ENCODE measurements around the gene ZNF407. TPM values are rescaled to one million over a fixed set of nuclear protein-coding genes. Genes with fewer than 3 reads are reported as not detected.

The ZNF407 gene
- polyA plus RNA-seq, 6 donors from 2014 or later, result 1.6 to 9.5 (median 4.9) TPM

DNA sequence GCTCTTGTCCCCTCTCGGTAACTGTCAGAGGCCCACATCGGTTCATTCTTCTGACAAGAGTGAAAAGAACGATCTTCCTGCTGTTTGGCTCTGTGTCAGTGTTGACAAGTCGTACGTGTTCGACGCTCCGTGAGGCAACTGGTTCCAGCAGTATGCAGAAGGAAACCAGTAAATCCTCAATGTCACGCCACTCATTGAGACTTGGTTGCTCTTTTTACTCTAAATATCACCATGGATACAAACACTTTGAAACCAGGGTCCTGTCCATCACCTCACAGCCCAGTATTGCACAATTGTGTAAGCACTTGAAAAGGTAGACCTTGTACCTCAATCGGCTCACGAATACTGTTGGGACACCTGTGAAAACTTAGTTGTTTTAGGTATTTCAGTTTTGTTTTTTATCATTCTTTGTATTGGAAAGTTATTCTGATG lies 136.4 kb downstream of the ZNF407 start:
- no peak for DNase-seq
- no peak for ATAC-seq (ENCODE audit: low read depth in 2 of 2)
- Mint-ChIP-seq H3K27ac (peak overlapping the region in 1 of 6 donors; percentile 26), H3K4me3 (no peak overlapping the region), H3K27me3 (no peaks in the 10 kb centered on the region), H3K4me1 (peaks cover 0 to 5% (median 0%) of the 10 kb centered on the region in 3 donors), H3K36me3 (peaks cover 13 to 16% of the 10 kb centered on the region in 2 donors), H3K9me3 (no peaks in the 10 kb centered on the region)

DNA sequence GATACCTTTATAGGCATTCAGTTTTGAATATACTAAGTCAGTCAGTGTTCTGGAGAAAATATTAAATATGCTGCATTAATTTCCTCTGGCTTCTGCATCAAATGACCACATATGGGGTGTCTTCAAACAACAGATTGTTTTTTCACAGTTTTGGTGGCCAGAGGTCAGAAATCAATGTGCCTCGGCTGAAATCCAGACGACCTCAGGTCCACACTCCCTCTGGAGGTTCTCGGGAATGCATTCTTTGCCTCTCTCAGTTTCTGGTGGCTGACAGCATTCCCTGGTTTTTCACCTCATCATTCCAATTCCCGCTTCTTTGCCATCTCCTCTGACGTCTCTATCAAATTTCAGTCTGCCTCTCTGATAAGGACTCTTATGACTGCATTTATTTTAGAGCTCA lies 142.3 kb downstream of the ZNF407 start:
- no peak for ATAC-seq (ENCODE audit: low read depth in 2 of 2)
- Mint-ChIP-seq H3K9me3 (no peaks in the 10 kb centered on the region), H3K27me3 (no peaks in the 10 kb centered on the region), H3K4me1 (no peaks in the 10 kb centered on the region), H3K27ac (no peak overlapping the region), H3K36me3 (no peaks in the 10 kb centered on the region), H3K4me3 (no peak overlapping the region)
- DNase-seq, result no peak

DNA sequence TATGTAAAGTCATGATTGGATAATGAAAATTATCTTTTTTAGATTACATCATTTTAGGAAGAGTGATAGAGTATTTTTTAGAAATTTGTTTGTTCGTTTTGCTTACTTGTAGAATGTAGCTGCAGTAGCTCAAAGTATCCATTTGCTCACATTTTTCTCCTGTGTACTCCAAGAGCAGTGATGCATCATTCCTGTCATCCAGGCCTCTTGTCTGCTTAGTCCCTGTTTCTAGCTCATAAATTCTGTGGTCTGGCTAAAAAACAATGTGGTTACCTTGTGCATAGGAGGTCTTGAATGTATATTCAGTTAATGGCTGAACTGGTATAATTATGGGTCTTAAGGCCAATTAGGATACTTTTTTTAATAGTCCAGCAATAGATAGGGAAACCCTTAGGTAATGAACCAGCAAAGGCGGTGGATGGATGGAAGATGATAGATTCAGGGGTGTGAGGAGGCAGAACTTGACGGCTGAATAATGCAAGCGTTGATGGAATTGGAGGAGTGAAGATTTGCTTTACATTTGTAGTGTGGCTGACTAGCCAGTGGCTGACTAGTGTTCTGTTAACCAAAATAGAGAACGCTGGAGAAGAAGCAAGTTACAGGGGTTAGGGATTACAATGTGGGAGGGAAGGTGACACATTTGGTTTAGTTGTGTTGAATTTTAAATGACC lies 145.0 kb downstream of the ZNF407 start:
- DNase-seq (no peak), ATAC-seq (ENCODE audit: low read depth in 2 of 2) (no peak)
- no peaks in the 10 kb centered on the region for H3K36me3 Mint-ChIP-seq
- peak overlapping the region in 1 of 6 donors; percentile 0 for H3K27ac Mint-ChIP-seq
- H3K27me3 Mint-ChIP-seq, result no peaks in the 10 kb centered on the region
- no peaks in the 10 kb centered on the region for H3K9me3 Mint-ChIP-seq
- no peak overlapping the region for H3K4me3 Mint-ChIP-seq
- no peaks in the 10 kb centered on the region for H3K4me1 Mint-ChIP-seq

DNA sequence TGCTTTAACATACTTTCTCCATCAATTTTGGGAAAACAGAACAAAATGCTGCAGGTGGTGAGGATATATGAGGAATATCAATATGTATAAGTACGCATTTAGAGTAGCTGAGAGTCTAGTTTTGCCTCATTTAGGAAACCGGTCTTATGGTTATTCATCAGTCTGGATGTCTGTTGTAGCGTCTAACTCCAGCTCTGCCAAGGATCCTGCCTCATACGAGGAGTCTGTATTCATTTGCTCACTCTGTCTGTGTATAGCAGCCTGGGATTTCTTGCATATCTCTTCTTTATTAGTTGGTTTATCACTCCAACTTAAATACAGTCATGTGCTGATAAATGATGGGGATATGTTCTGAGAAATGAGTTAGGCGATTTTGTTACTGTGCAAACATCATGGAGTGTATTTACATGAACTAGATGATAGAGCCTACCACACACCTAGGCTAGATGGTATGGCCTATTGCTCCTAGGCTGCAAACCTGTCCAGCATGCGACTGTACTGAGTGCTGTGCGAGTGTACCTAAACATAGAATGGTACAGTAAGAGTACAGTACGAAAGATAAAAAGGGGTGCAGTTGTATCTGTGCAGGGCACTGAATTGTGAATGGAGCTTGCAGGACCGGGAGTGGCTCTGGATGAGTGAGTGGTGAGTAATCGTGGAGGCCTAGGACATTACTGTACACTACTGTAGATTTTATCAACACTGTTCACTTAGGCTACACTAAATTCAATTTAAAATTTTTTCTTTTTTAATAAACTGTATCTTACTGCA lies 148.1 kb downstream of the ZNF407 start:
- H3K9me3 Mint-ChIP-seq, result no peaks in the 10 kb centered on the region
- ATAC-seq (ENCODE audit: low read depth in 2 of 2) (no peak), DNase-seq (no peak)
- peaks cover 0 to 4% of the 10 kb centered on the region in 2 donors for H3K36me3 Mint-ChIP-seq
- H3K27me3 Mint-ChIP-seq, result no peaks in the 10 kb centered on the region
- H3K4me1 Mint-ChIP-seq, result no peaks in the 10 kb centered on the region
- H3K4me3 Mint-ChIP-seq, result no peak overlapping the region
- no peak overlapping the region for H3K27ac Mint-ChIP-seq

DNA sequence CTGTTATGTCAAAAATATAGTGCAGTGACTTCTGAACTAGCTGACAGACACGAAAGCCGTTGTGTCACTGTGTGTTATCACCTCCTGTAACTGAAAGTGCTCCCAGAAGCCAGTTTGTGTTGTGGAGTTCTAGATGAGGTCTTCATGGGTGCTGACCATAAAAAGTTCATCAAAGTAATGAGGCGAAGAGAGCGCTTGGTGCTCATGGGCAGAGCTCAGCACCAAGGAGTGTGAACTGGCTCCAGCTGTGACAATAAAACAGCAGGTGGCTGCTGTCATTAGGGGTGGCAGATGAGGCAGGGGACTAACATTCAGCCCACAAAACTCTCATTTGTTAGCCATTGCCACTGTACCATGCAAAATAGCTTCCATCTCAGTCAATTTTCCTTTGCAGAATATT lies 151.1 kb downstream of the ZNF407 start:
- peaks cover 0 to 7% (median 0%) of the 10 kb centered on the region in 3 donors for H3K4me1 Mint-ChIP-seq
- H3K9me3 Mint-ChIP-seq, result peaks cover 0 to 10% (median 3%) of the 10 kb centered on the region in 7 donors
- H3K36me3 Mint-ChIP-seq, result peaks cover 0 to 4% of the 10 kb centered on the region in 2 donors
- H3K27ac Mint-ChIP-seq, result peak overlapping the region in 3 of 6 donors; percentile 26 to 71 (median 48)
- H3K4me3 Mint-ChIP-seq, result no peak overlapping the region
- ATAC-seq (ENCODE audit: low read depth in 2 of 2) (no peak), DNase-seq (no peak)
- H3K27me3 Mint-ChIP-seq, result no peaks in the 10 kb centered on the region

DNA sequence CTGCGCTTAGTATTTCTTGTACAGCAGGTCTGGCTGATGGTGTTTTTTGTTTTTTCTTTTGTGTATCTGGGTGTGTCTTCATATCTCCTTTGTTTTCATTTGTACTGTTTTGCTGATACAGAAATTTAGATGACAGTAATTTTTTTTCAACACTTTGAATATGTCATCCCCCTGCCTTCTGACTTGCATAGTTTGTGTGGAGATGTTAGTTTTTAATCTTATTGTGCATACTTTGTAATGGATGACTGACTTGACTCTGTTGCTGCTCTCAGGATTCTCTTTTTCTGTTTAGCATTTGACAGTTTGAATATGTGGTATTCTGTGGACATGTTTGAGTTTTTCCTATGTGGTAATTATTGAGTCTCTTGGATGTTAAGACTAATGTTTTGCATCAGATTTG lies 161.3 kb downstream of the ZNF407 start:
- Mint-ChIP-seq H3K9me3 (peaks cover 13 to 37% (median 22%) of the 10 kb centered on the region in 7 donors), H3K4me3 (no peak overlapping the region), H3K36me3 (peaks cover 38 to 44% of the 10 kb centered on the region in 2 donors), H3K27ac (no peak overlapping the region), H3K27me3 (no peaks in the 10 kb centered on the region), H3K4me1 (peaks cover 3 to 20% (median 10%) of the 10 kb centered on the region in 3 donors)
- DNase-seq (no peak), ATAC-seq (ENCODE audit: low read depth in 2 of 2) (no peak)

DNA sequence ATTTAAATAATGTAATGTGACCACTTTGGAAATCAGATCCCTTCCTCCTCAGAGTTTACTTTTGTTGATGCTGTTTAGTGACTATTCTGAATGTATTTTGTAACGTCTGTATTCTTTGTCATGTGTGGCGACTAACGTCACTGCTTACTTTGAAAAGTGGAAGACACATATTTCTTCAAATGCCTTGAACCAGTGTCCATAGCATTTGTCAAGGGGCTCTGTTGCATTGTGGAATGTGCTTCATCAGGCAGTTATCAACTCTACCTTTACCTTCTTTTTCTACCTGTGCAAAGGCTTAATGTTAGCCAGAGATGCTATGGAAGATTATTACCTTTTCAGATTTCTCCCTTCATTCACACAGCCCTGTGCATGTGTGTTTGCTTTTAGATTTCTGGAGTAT lies 162.4 kb downstream of the ZNF407 start:
- ATAC-seq (ENCODE audit: low read depth in 2 of 2) (no peak), DNase-seq (no peak)
- Mint-ChIP-seq H3K4me3 (no peak overlapping the region), H3K27ac (no peak overlapping the region), H3K27me3 (no peaks in the 10 kb centered on the region), H3K4me1 (peaks cover 3 to 13% (median 12%) of the 10 kb centered on the region in 3 donors), H3K9me3 (peaks cover 15 to 41% (median 18%) of the 10 kb centered on the region in 7 donors), H3K36me3 (peaks cover 35 to 47% of the 10 kb centered on the region in 2 donors)

DNA sequence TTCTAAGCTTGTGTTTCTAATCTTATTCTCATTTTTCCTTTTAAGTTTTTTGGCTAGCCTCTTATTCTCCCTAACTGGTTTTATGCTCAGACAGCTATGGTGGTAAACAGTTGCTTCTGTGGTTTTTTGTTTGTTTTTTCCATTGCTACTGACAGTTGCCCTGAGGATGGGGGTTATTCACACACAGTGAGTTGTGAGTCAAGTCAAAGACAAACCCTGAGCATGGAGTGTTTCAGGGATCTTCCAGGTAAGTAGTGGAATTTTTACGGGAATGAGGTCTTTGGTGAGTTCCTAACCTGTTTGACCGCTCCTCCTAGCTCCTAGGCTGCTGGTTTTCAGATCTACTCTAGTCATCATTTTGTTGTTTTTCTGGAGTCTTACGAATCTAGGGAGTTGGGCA lies 162.8 kb downstream of the ZNF407 start:
- no peak overlapping the region for H3K4me3 Mint-ChIP-seq
- H3K4me1 Mint-ChIP-seq, result peaks cover 3 to 10% (median 8%) of the 10 kb centered on the region in 3 donors
- no peaks in the 10 kb centered on the region for H3K27me3 Mint-ChIP-seq
- no peak for DNase-seq
- peaks cover 38 to 49% of the 10 kb centered on the region in 2 donors for H3K36me3 Mint-ChIP-seq
- ATAC-seq (ENCODE audit: low read depth in 2 of 2), result no peak
- H3K27ac Mint-ChIP-seq, result no peak overlapping the region
- H3K9me3 Mint-ChIP-seq, result peaks cover 12 to 41% (median 18%) of the 10 kb centered on the region in 7 donors

DNA sequence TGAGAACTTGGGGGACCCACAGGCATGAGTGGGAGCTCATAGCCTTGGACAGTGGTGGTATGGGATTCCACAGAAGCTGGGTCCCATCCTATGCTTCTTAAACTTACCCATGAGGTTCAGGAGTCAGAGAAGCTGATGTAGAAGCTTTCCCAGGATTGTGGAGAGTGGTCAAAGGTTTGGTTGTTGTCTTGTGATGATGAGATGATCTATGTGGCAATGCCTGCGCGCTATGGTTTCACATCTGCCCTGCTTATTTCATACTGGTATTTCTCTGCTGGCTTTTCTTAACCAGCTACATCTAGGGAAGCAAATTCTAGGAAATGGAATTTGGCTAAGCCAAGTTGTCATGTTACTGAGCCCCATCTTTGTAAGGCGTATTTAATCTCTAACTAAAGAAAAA lies 168.6 kb downstream of the ZNF407 start:
- peaks cover 0 to 5% (median 5%) of the 10 kb centered on the region in 3 donors for H3K4me1 Mint-ChIP-seq
- ATAC-seq (ENCODE audit: low read depth in 2 of 2) (no peak), DNase-seq (no peak)
- peaks cover 16% of the 10 kb centered on the region in 2 donors for H3K36me3 Mint-ChIP-seq
- no peak overlapping the region for H3K4me3 Mint-ChIP-seq
- H3K9me3 Mint-ChIP-seq, result peaks cover 0 to 7% (median 4%) of the 10 kb centered on the region in 7 donors
- H3K27me3 Mint-ChIP-seq, result no peaks in the 10 kb centered on the region
- peak overlapping the region in 2 of 6 donors; percentile 5 to 13 for H3K27ac Mint-ChIP-seq

DNA sequence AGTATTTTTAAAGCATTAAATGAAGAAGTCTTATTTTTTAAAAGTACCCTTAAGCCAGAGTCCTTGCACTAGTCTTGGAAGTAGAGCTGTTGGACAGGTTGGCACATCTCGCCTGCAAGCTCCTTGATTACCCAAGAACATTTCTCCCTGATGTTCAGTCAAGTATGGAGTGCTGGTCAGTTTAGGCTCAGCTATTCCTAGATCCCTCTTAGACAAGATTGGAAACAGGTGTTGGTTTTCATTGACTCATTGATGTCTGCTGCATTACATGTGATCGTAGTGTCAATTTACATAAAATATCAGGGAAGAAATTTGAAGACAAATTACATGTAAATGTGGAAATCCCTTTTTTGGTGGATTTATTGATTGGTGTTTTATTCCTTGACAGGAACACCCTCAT lies 170.4 kb downstream of the ZNF407 start:
- ATAC-seq (ENCODE audit: low read depth in 2 of 2), result no peak
- Mint-ChIP-seq H3K27me3 (no peaks in the 10 kb centered on the region), H3K4me3 (no peak overlapping the region), H3K36me3 (peaks cover 12 to 16% of the 10 kb centered on the region in 2 donors), H3K27ac (no peak overlapping the region), H3K4me1 (peaks cover 6 to 13% (median 13%) of the 10 kb centered on the region in 3 donors), H3K9me3 (peaks cover 0 to 7% (median 4%) of the 10 kb centered on the region in 7 donors)
- no peak for DNase-seq

DNA sequence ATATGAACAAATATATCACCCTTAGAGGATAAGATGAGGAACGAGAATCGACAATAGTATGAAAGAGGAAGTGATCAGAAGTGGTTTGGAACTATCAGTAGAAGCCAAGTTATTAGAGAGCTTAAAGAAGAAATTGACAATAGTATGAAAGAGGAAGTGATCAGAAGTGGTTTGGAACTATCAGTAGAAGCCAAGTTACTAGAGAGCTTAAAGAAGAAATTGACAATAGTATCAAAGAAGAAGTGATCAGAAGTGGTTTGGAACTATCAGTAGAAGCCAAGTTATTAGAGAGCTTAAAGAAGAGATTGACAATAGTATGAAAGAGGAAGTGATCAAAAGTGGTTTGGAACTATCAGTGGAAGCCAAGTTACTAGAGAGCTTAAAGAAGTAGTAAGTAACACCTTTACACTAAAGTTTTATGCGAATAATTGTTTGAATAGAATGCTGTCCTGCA lies 175.5 kb downstream of the ZNF407 start:
- Mint-ChIP-seq H3K4me3 (peak overlapping the region in 1 of 8 donors; percentile 45), H3K36me3 (peaks cover 5 to 12% of the 10 kb centered on the region in 2 donors), H3K27ac (peak overlapping the region in 1 of 6 donors; percentile 33), H3K9me3 (peaks cover 0 to 1% (median 0%) of the 10 kb centered on the region in 7 donors), H3K27me3 (no peaks in the 10 kb centered on the region), H3K4me1 (peaks cover 22 to 24% (median 24%) of the 10 kb centered on the region in 3 donors)
- peak; percentile 8 for DNase-seq
- peak; percentile 50 to 59 for ATAC-seq (ENCODE audit: low read depth in 2 of 2)

DNA sequence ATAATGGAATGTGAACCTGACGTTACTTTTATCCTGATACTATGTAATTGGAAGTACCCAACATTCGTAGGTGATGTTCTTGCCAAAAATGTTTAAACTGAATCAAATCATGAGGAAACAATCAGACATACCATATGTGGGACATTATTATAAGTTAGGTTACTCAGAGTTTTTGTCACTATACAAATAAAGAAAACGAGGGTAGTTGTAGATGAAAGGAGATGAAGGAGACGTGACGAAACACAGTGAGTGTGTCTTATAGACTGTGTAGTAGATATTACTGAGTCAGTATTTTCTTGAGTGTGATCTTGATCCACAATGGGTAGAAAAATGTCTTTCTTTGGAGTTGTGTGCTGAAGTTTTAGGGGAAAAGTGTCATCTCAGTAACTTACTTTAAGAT lies 176.8 kb downstream of the ZNF407 start:
- peaks cover 22 to 24% (median 24%) of the 10 kb centered on the region in 3 donors for H3K4me1 Mint-ChIP-seq
- H3K36me3 Mint-ChIP-seq, result peaks cover 8 to 16% of the 10 kb centered on the region in 2 donors
- DNase-seq (no peak), ATAC-seq (ENCODE audit: low read depth in 2 of 2) (no peak)
- no peak overlapping the region for H3K4me3 Mint-ChIP-seq
- H3K9me3 Mint-ChIP-seq, result no peaks in the 10 kb centered on the region
- no peaks in the 10 kb centered on the region for H3K27me3 Mint-ChIP-seq
- peak overlapping the region in 1 of 6 donors; percentile 53 for H3K27ac Mint-ChIP-seq

DNA sequence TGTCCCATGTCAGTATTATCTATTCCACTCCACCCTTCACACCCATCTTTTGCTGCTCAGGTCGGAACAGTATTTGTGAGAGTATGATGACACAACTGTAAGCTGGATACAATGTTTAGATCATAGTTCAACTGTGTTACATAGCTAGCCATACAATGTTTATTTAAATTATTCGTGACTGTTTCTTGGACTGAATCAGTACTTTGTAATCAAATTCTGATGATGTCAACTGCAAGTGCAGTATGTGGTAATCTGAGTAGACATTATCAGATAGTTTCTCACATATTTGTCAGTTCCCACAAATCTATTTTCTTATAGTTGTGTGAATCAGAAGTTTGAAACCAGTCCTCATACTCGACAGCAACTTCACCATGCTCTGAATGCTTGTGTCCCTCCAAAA lies 177.6 kb downstream of the ZNF407 start:
- no peak overlapping the region for H3K27ac Mint-ChIP-seq
- peaks cover 22 to 24% (median 24%) of the 10 kb centered on the region in 3 donors for H3K4me1 Mint-ChIP-seq
- no peak for DNase-seq
- no peaks in the 10 kb centered on the region for H3K27me3 Mint-ChIP-seq
- H3K9me3 Mint-ChIP-seq, result no peaks in the 10 kb centered on the region
- peaks cover 8 to 16% of the 10 kb centered on the region in 2 donors for H3K36me3 Mint-ChIP-seq
- ATAC-seq (ENCODE audit: low read depth in 2 of 2), result no peak
- no peak overlapping the region for H3K4me3 Mint-ChIP-seq
